ENCODE measurements around the gene KBTBD13.

Gene KBTBD13

GRCh38 chr15:65051266-65051665 is 25.3 kb upstream of the KBTBD13 start:
- DNase-seq (ENCODE audit: low spot score): no peak

GRCh38 chr15:65052956-65053355 is 23.6 kb upstream of the KBTBD13 start:
- DNase-seq (ENCODE audit: low spot score): no peak

- DNase-seq (ENCODE audit: low spot score): peak; percentile 63
Measured at GRCh38 chr15:65054333-65055200, 22.0 kb upstream of the KBTBD13 start.

GRCh38 chr15:65055201-65055870 is 21.2 kb upstream of the KBTBD13 start:
- DNase-seq (ENCODE audit: low spot score): no peak

- DNase-seq (ENCODE audit: low spot score): no peak
Measured at GRCh38 chr15:65056106-65056505, 20.4 kb upstream of the KBTBD13 start.

GRCh38 chr15:65056868-65057548 is 19.5 kb upstream of the KBTBD13 start:
- no peak for DNase-seq (ENCODE audit: low spot score)

GRCh38 chr15:65057549-65057940 is 19.0 kb upstream of the KBTBD13 start:
- DNase-seq (ENCODE audit: low spot score): no peak

GRCh38 chr15:65058394-65059368 is 17.9 kb upstream of the KBTBD13 start:
- DNase-seq (ENCODE audit: low spot score): no peak

- no peak for DNase-seq (ENCODE audit: low spot score)
Measured at GRCh38 chr15:65059369-65059750, 17.2 kb upstream of the KBTBD13 start.

GRCh38 chr15:65059931-65060596 is 16.5 kb upstream of the KBTBD13 start:
- DNase-seq (ENCODE audit: low spot score): no peak

GRCh38 chr15:65060641-65061397 is 15.7 kb upstream of the KBTBD13 start:
- no peak for DNase-seq (ENCODE audit: low spot score)

GRCh38 chr15:65062061-65062460 is 14.5 kb upstream of the KBTBD13 start:
- DNase-seq (ENCODE audit: low spot score): no peak

GRCh38 chr15:65062726-65063125 is 13.8 kb upstream of the KBTBD13 start:
- DNase-seq (ENCODE audit: low spot score): no peak

GRCh38 chr15:65066001-65066634 is 10.4 kb upstream of the KBTBD13 start:
- DNase-seq (ENCODE audit: low spot score): no peak

GRCh38 chr15:65066635-65067316 is 9.8 kb upstream of the KBTBD13 start:
- DNase-seq (ENCODE audit: low spot score): no peak

GRCh38 chr15:65067317-65067644 is 9.3 kb upstream of the KBTBD13 start:
- DNase-seq (ENCODE audit: low spot score): no peak

GRCh38 chr15:65067645-65068402 is 8.7 kb upstream of the KBTBD13 start, which contains the start of gene RASL12:
TSS of gene RASL12 (minus strand) at chr15:65067991. CDS start at chr15:65067835, 156 bp downstream.
- DNase-seq (ENCODE audit: low spot score): no peak

- DNase-seq (ENCODE audit: low spot score): no peak
Measured at GRCh38 chr15:65068403-65068788, 8.2 kb upstream of the KBTBD13 start.

- DNase-seq (ENCODE audit: low spot score): no peak
Measured at GRCh38 chr15:65069179-65069578, 7.4 kb upstream of the KBTBD13 start.

All from kidney capillary endothelial cell (primary cell).